ENCODE measurements around the gene ANO3.
"Not testable (repeated sequence)": the region's sequence is repeated elsewhere in the genome, so short reads cannot be mapped to it uniquely, and the experiment has no call there.

Gene ANO3

GRCh38 chr11:26626346-26626745 is 294.4 kb downstream of the ANO3 start:
- no peak for DNase-seq (ENCODE audit: low spot score)

- DNase-seq (ENCODE audit: low spot score), result no peak
These were observed 300.8 kb downstream of the ANO3 start for GRCh38 chr11:26632691-26633159.

- not testable (repeated sequence) for DNase-seq (ENCODE audit: low spot score)
These were observed 311.4 kb downstream of the ANO3 start for GRCh38 chr11:26643314-26643713.

- DNase-seq (ENCODE audit: low spot score), result peak; percentile 69
These were observed 318.0 kb downstream of the ANO3 start for GRCh38 chr11:26649884-26650283.

GRCh38 chr11:26651916-26652315 is 320.0 kb downstream of the ANO3 start:
- no peak for DNase-seq (ENCODE audit: low spot score)

GRCh38 chr11:26655287-26655686 is 323.4 kb downstream of the ANO3 start:
- no peak for DNase-seq (ENCODE audit: low spot score)

- no peak for DNase-seq (ENCODE audit: low spot score)
These were observed 331.0 kb downstream of the ANO3 start for GRCh38 chr11:26662916-26663315.

GRCh38 chr11:26665036-26665435 is 333.1 kb downstream of the ANO3 start:
- DNase-seq (ENCODE audit: low spot score), result no peak

GRCh38 chr11:26665946-26666345 is 334.0 kb downstream of the ANO3 start:
- DNase-seq (ENCODE audit: low spot score), result no peak

- no peak for DNase-seq (ENCODE audit: low spot score)
These were observed 343.5 kb downstream of the ANO3 start for GRCh38 chr11:26675233-26675928.

GRCh38 chr11:26676641-26677040 is 344.7 kb downstream of the ANO3 start:
- no peak for DNase-seq (ENCODE audit: low spot score)

- no peak for DNase-seq (ENCODE audit: low spot score)
These were observed 345.6 kb downstream of the ANO3 start for GRCh38 chr11:26677566-26677965.

- DNase-seq (ENCODE audit: low spot score), result no peak
These were observed 355.4 kb downstream of the ANO3 start for GRCh38 chr11:26687351-26687750.

- no peak for DNase-seq (ENCODE audit: low spot score)
These were observed 356.8 kb downstream of the ANO3 start for GRCh38 chr11:26688701-26689100.

GRCh38 chr11:26696330-26696729 is 364.4 kb downstream of the ANO3 start:
- no peak for DNase-seq (ENCODE audit: low spot score)

- no peak for DNase-seq (ENCODE audit: low spot score)
These were observed 366.3 kb downstream of the ANO3 start for GRCh38 chr11:26698224-26698623.

- no peak for DNase-seq (ENCODE audit: low spot score)
These were observed 368.8 kb downstream of the ANO3 start for GRCh38 chr11:26700574-26701235.

GRCh38 chr11:26702406-26702805 is 370.5 kb downstream of the ANO3 start:
- no peak for DNase-seq (ENCODE audit: low spot score)

GRCh38 chr11:26703411-26704191 is 371.7 kb downstream of the ANO3 start:
- DNase-seq (ENCODE audit: low spot score), result no peak

GRCh38 chr11:26704249-26704648 is 372.3 kb downstream of the ANO3 start:
- DNase-seq (ENCODE audit: low spot score), result peak; percentile 53

- no peak for DNase-seq (ENCODE audit: low spot score)
These were observed 374.3 kb downstream of the ANO3 start for GRCh38 chr11:26706181-26706580.

- DNase-seq (ENCODE audit: low spot score), result no peak
These were observed 377.0 kb downstream of the ANO3 start for GRCh38 chr11:26708736-26709456.
